K562 (cell line): Measurements from ENCODE around the gene PUM1. TPM values are rescaled to one million over a fixed set of nuclear protein-coding genes. Genes with fewer than 3 reads are reported as not detected.

ENCODE experiments used
- ATAC-seq: fragments of 200-7000 bp; cut with Tn5 transposase; 3 replicates; pipeline ENCODE4 v1.9.1; 2020; ENCODE audit warnings: moderate library complexity
- BruUV-seq: library from RNA; stranded (reverse); fragments of 400-500 nt; replicated peaks from 2 replicates; lab custom pipeline; 2021; lab: Mats Ljungman, UMichigan
- CTCF ChIA-PET: fragments of 300-600 bp; formaldehyde crosslinking; extraction: SDS; loops from one replicate; lab custom pipeline; 2021; ENCODE audit warnings: low intra/inter-chr PET ratio; lab: Yijun Ruan, JAX
- POLR2A ChIA-PET: fragments of 300-600, 350-650 bp; sonication (Branson Sonifier 250); formaldehyde crosslinking; extraction: SDS; loops from one replicate; lab custom pipeline; 2021; ENCODE audit warnings: antibody characterized with exemption, inconsistent platforms; lab: Yijun Ruan, JAX
- DNase-seq, 4 experiments: peaks; one replicate each; pipeline versions ENCODE4 v3.0.0 to v3.0.0-alpha.2; 2011 to 2018; ENCODE audit warnings: low spot score in 3 of 4, mixed read lengths in 3 of 4; ENCODE audit errors: extremely low read depth in 1 of 4
- FAIRE-seq: peaks from 2 replicates; lab custom pipeline; 2011; peaks lifted over from hg19 to GRCh38; lab: Jason Lieb, UNC
- H2AFZ ChIP-seq: 2 replicates; pipeline ENCODE4 v1.6.0; 2011; ENCODE audit warnings: low read depth, low read length, control low read depth, inconsistent platforms
- H3K27ac ChIP-seq: fragments of 200-600 bp; 3 replicates; pipeline ENCODE4 v1.8.0; 2011; ENCODE audit warnings: low read depth, mild to moderate bottlenecking, control low read depth, inconsistent platforms, low read length, moderate library complexity, mixed read lengths; ENCODE audit errors: extremely low read depth
- H3K27me3 ChIP-seq, 2 experiments: fragments of 300-600 bp in 1 of 2; 2 replicates in 1 of 2; 3 replicates in 1 of 2; pipeline versions ENCODE4 v1.6.0 to v1.8.0; 2011; ENCODE audit warnings: inconsistent platforms in 2 of 2, low read length in 2 of 2, mild to moderate bottlenecking in 1 of 2, mixed read lengths in 1 of 2, moderate library complexity in 1 of 2; ENCODE audit not compliant: control insufficient read depth in 2 of 2, insufficient read depth in 2 of 2
- H3K36me3 ChIP-seq: fragments of 300-600 bp; 3 replicates; pipeline ENCODE4 v1.8.0; 2011; ENCODE audit warnings: mild to moderate bottlenecking, low read length, inconsistent platforms; ENCODE audit not compliant: control insufficient read depth, insufficient read depth
- H3K4me1 ChIP-seq, 2 experiments: fragments of 200-600 bp in 1 of 2; replicated peaks in 1 of 2; 2 replicates in 1 of 2; 3 replicates in 1 of 2; pipeline versions ENCODE4 v1.5.1 to v1.8.0; 2011; ENCODE audit warnings: inconsistent platforms in 2 of 2, low read length in 2 of 2, mild to moderate bottlenecking in 1 of 2, mixed read lengths in 1 of 2, moderate library complexity in 1 of 2; ENCODE audit not compliant: control insufficient read depth in 2 of 2, insufficient read depth in 2 of 2
- H3K4me2 ChIP-seq: 2 replicates; pipeline ENCODE4 v1.6.1; 2011; ENCODE audit warnings: low read length, control low read depth, inconsistent platforms, mixed read lengths; ENCODE audit not compliant: insufficient read depth
- H3K4me3 ChIP-seq: fragments of 200-600 bp; sonication (generic), shearing (Covaris generic); 2 replicates; pipeline ENCODE4 v1.5.1; 2016; ENCODE audit warnings: control low read depth, inconsistent platforms
- H3K79me2 ChIP-seq: fragments of 200-600 bp; 3 replicates; pipeline ENCODE4 v1.8.0; 2011; ENCODE audit warnings: low read length, inconsistent platforms; ENCODE audit not compliant: control insufficient read depth, insufficient read depth
- H3K9ac ChIP-seq, 2 experiments: 2 replicates each; pipeline versions ENCODE4 v1.6.0 to v1.6.1; 2011; ENCODE audit warnings: low read depth in 2 of 2, low read length in 2 of 2, control low read depth in 1 of 2, inconsistent platforms in 1 of 2, mild to moderate bottlenecking in 1 of 2, mixed read lengths in 1 of 2; ENCODE audit not compliant: insufficient read depth in 1 of 2
- H3K9me1 ChIP-seq: one replicate; pipeline ENCODE4 v1.6.0; 2011; ENCODE audit warnings: inconsistent platforms, mild to moderate bottlenecking, low read length, moderate library complexity; ENCODE audit not compliant: control insufficient read depth, insufficient read depth
- H3K9me3 ChIP-seq: replicated peaks from 2 replicates; pipeline ENCODE4 v1.5.1; 2011; ENCODE audit warnings: low read depth, low read length, inconsistent platforms; ENCODE audit not compliant: control insufficient read depth, insufficient read depth
- H4K20me1 ChIP-seq: replicated peaks from 2 replicates; pipeline ENCODE4 v1.6.1; 2011; ENCODE audit warnings: low read length, inconsistent platforms, mixed read lengths; ENCODE audit not compliant: control insufficient read depth, insufficient read depth
- PHB2 ChIP-seq: fragments of 450-650 bp; IDR thresholded peaks from 2 replicates; pipeline ENCODE4 v1.6.1; 2017; ENCODE audit warnings: low read depth
- TAF15 ChIP-seq: fragments of 200-400 bp; formaldehyde crosslinking; IDR thresholded peaks from 2 replicates; pipeline ENCODE4 v1.6.1; 2017; ENCODE audit warnings: mild to moderate bottlenecking, low read depth, low read length, moderate library complexity
- TCF3 ChIP-seq: sonication (generic); formaldehyde crosslinking; IDR thresholded peaks from 2 replicates; pipeline ENCODE4 v1.4.0; 2020; ENCODE audit warnings: mild to moderate bottlenecking, missing genetic modification reagents
- WGBS: fragments of 100-300 bp; shearing (Covaris generic); methylation state at CpG from one replicate; pipeline ENCODE4 v1.1.6; 2016; ENCODE audit warnings: low coverage, mixed read lengths; ENCODE audit not compliant: insufficient coverage; ENCODE audit errors: missing lambda C conversion rate; 5-methylcytosine and 5-hydroxymethylcytosine counted together
- in situ Hi-C: fragments of 300-500 bp; cut with MboI; formaldehyde crosslinking; loops from 4 replicates; pipeline ENCODE4 v1.15.0; 2018; ENCODE audit warnings: inconsistent platforms, mixed read lengths
- intact Hi-C: fragments of 100-400 bp; cut with micrococcal nuclease; formaldehyde crosslinking; loops from 2 replicates; pipeline ENCODE4 v1.14.2; 2022
- polyA plus RNA-seq, 8 experiments: library from polyadenylated mRNA; depleted of rRNA in 4 of 8; stranded (reverse) in 5 of 8; unstranded in 3 of 8; fragments of >200 nt; fragmentation: Nextera tagmentation in 2 of 8; fragmentation: Illumina TruSeq in 1 of 8; extraction: Ambion mirVana in 2 of 8; extraction: Trizol in 1 of 8; gene quantifications; 2 replicates each; pipeline versions ENCODE4 v1.2.1 to v1.2.3, GENCODE V29; 2011 to 2014; ENCODE audit warnings: inconsistent platforms in 1 of 8, missing spikeins in 1 of 8
- total RNA-seq, 7 experiments: library from RNA; depleted of rRNA in 6 of 7; stranded (reverse); fragments of >200 nt in 6 of 7; fragmentation: Illumina TruSeq in 2 of 7; extraction: Trizol in 2 of 7; gene quantifications; 2 replicates each; pipeline versions ENCODE4 v1.2.1 to v1.2.3, GENCODE V29; 2011 to 2021; ENCODE audit warnings: low replicate concordance in 1 of 7
- TF ChIP-seq, protein P1 (sequence below): fragments of 250-450 bp; sonication (Bioruptor Pico); IDR thresholded peaks from 2 replicates; pipeline ENCODE4 v1.9.0; 2021; ENCODE audit warnings: mild to moderate bottlenecking
- TF ChIP-seq, protein P2 (sequence below): fragments of 250-450 bp; sonication (Bioruptor Pico); IDR thresholded peaks from 2 replicates; pipeline ENCODE4 v1.9.0; 2021; ENCODE audit warnings: mild to moderate bottlenecking, inconsistent platforms
- TF ChIP-seq, protein P3 (sequence below): IDR thresholded peaks from 2 replicates; pipeline ENCODE4 v1.6.1; 2011; ENCODE audit warnings: borderline replicate concordance, low read depth, mild to moderate bottlenecking, moderate library complexity, low read length; ENCODE audit not compliant: insufficient read depth, poor library complexity, severe bottlenecking

Gene PUM1
- total and polyA plus RNA-seq, 9 of the 15 experiments (the other 6 are each of a cell fraction or from before 2014, with no cell fraction given) = 37.7 to 104 (median 55.7) TPM

DNA sequence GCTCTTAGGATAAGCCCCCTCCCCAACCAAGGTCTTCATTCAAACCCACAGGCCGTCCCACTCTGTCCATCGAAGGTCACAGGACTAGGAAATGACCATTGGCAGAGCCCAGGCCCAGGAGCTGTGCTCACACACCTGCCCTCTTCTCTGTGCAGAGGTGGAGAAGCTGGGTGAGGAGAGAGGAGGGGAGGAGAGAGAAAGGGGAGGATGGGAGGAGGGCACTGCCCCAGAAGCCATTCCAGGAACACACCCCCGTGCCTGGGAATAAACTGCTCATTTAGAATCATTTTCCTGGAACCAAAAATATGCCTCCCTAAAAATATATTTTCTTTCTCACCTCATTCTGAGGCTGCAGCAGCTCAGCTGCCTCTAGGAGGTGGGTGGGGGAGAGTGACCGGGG is 150.6 kb downstream of the PUM1 start:
- Histone ChIP-seq H3K4me3 (no peak overlapping the region), H3K9me1 (no peaks in the 10 kb centered on the region), H3K36me3 (no peaks in the 10 kb centered on the region), H3K4me2 (no peak overlapping the region), H3K27ac (no peak overlapping the region), H2AFZ (no peak overlapping the region), H3K27me3 (no peaks in the 10 kb centered on the region), H3K9me3 (no peaks in the 10 kb centered on the region), H3K4me1 (peaks cover 42 to 43% of the 10 kb centered on the region in 2 experiments), H3K79me2 (no peaks in the 10 kb centered on the region), H4K20me1 (no peaks in the 10 kb centered on the region), H3K9ac (peak overlapping the region in 1 of 2 experiments; percentile 75; a peak in 1 of 4 replicates)
- CTCF ChIA-PET = no interaction called here
- 69% methylated on average over 4 of the region's 4 CpGs for WGBS
- in situ Hi-C loops (loop anchor here (5.0 kb wide), 2 partner anchors 113 to 198 kb away; no protein-coding TSS in a partner anchor), intact Hi-C loops (loop anchor here (5.0 kb wide), 1 partner anchor 53 kb away; no protein-coding TSS in a partner anchor)
- DNase-seq = no peak
- FAIRE-seq = no peak
- POLR2A ChIA-PET = interaction anchor here (0.5 to 2.9 kb wide), 8 partner anchors 17 to 593 kb away, joined by 3 to 18 read pairs (median 3); no protein-coding TSS in a partner anchor
- no TSS peak for BruUV-seq
- no peak for ATAC-seq
- no peak for TF ChIP-seq PHB2
- TF ChIP-seq, protein P1, sequence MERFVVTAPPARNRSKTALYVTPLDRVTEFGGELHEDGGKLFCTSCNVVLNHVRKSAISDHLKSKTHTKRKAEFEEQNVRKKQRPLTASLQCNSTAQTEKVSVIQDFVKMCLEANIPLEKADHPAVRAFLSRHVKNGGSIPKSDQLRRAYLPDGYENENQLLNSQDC (CRISPR knock-in tag) = no peak
- TF ChIP-seq, protein P2, sequence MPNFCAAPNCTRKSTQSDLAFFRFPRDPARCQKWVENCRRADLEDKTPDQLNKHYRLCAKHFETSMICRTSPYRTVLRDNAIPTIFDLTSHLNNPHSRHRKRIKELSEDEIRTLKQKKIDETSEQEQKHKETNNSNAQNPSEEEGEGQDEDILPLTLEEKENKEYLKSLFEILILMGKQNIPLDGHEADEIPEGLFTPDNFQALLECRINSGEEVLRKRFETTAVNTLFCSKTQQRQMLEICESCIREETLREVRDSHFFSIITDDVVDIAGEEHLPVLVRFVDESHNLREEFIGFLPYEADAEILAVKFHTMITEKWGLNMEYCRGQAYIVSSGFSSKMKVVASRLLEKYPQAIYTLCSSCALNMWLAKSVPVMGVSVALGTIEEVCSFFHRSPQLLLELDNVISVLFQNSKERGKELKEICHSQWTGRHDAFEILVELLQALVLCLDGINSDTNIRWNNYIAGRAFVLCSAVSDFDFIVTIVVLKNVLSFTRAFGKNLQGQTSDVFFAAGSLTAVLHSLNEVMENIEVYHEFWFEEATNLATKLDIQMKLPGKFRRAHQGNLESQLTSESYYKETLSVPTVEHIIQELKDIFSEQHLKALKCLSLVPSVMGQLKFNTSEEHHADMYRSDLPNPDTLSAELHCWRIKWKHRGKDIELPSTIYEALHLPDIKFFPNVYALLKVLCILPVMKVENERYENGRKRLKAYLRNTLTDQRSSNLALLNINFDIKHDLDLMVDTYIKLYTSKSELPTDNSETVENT = no peak
- TF ChIP-seq, protein P3, sequence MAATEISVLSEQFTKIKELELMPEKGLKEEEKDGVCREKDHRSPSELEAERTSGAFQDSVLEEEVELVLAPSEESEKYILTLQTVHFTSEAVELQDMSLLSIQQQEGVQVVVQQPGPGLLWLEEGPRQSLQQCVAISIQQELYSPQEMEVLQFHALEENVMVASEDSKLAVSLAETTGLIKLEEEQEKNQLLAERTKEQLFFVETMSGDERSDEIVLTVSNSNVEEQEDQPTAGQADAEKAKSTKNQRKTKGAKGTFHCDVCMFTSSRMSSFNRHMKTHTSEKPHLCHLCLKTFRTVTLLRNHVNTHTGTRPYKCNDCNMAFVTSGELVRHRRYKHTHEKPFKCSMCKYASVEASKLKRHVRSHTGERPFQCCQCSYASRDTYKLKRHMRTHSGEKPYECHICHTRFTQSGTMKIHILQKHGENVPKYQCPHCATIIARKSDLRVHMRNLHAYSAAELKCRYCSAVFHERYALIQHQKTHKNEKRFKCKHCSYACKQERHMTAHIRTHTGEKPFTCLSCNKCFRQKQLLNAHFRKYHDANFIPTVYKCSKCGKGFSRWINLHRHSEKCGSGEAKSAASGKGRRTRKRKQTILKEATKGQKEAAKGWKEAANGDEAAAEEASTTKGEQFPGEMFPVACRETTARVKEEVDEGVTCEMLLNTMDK = no peak
- TF ChIP-seq TCF3 (CRISPR knock-in tag) = no peak
- TF ChIP-seq TAF15 = no peak
